Heart right ventricle (tissue), 16 donors: ENCODE results near the gene MCL1. TPM values are rescaled to one million over a fixed set of nuclear protein-coding genes. Genes with fewer than 3 reads are reported as not detected.
A peak's percentile ranks its signal among the peaks of the same experiment; 100 is the strongest.
"Not testable (repeated sequence)": the region's sequence is repeated elsewhere in the genome, so short reads cannot be mapped to it uniquely, and the experiment has no call there.

Experiments used
- ATAC-seq, 8 donors: fragments of 200-7000 bp; cut with Tn5 transposase; one replicate each; pipeline ENCODE4 v1.9.1; 2020; ENCODE audit warnings: mild to moderate bottlenecking in 8 of 8, moderate library complexity in 8 of 8, moderate number of reproducible peaks in 1 of 8
- DNase-seq, 2 donors: peaks; one replicate each; pipeline ENCODE4 v3.0.0-alpha.2; 2020
- H3K27ac ChIP-seq, 10 donors: fragments of 200-600 bp; sonication (generic) in 2 of 10; one replicate each; pipeline versions ENCODE4 v1.5.0 to v1.8.0; 2020 to 2022; ENCODE audit warnings: mild to moderate bottlenecking in 3 of 10
- H3K27me3 ChIP-seq, 7 donors: fragments of 200-600 bp; one replicate each; pipeline ENCODE4 v1.8.0; 2021 to 2022; ENCODE audit warnings: mild to moderate bottlenecking in 2 of 7
- H3K36me3 ChIP-seq, 9 donors: fragments of 200-600 bp; sonication (generic) in 1 of 9; one replicate each; pipeline versions ENCODE4 v1.5.0 to v1.8.0; 2020 to 2022; ENCODE audit warnings: mild to moderate bottlenecking in 2 of 9
- H3K4me1 ChIP-seq, 9 donors: fragments of 200-600 bp; sonication (generic) in 1 of 9; one replicate each; pipeline versions ENCODE4 v1.5.0 to v1.8.0; 2020 to 2022; ENCODE audit warnings: mild to moderate bottlenecking in 4 of 9
- H3K4me3 ChIP-seq, 10 donors: fragments of 200-600 bp; sonication (generic) in 2 of 10; one replicate each; pipeline versions ENCODE4 v1.5.0 to v1.8.0; 2020 to 2022; ENCODE audit warnings: mild to moderate bottlenecking in 7 of 10, moderate library complexity in 2 of 10
- H3K9me3 ChIP-seq, 11 donors: fragments of 200-600 bp in 10 of 11; sonication (generic) in 2 of 11; one replicate each; pipeline versions ENCODE4 v1.5.0 to v1.8.0; 2013 to 2022; ENCODE audit warnings: mild to moderate bottlenecking in 2 of 11, control low read depth in 1 of 11, moderate library complexity in 1 of 11
- CTCF ChIP-seq, 9 donors: fragments of 200-600 bp; sonication (generic) in 2 of 9; IDR thresholded peaks; one replicate each; pipeline versions ENCODE4 v1.5.0 to v1.8.0; 2021 to 2022; ENCODE audit warnings: antibody characterized with exemption in 9 of 9, mild to moderate bottlenecking in 5 of 9, moderate library complexity in 1 of 9
- WGBS, 2 donors: extraction: QIAGEN DNeasy Blood & Tissue Kit; methylation state at CpG; one replicate each; pipeline ENCODE4 v1.1.7; 2013; ENCODE audit warnings: inconsistent platforms in 1 of 2; 5-methylcytosine and 5-hydroxymethylcytosine counted together
- intact Hi-C, 10 donors: fragments of 100-400 bp; cut with DNase I; formaldehyde crosslinking; loops; one replicate each; pipeline versions ENCODE4 v1.11.1 to v1.14.2; 2022
- polyA plus RNA-seq, 2 donors: library from polyadenylated mRNA; stranded (reverse); fragments of 200-250 nt; gene quantifications; one replicate each; pipeline ENCODE4 v1.2.3, GENCODE V29; 2013
- total RNA-seq, 10 donors: library from RNA; stranded (reverse); fragmentation: NEBNext Ultra II Directional in 3 of 10; extraction: Animal tissue kit (Norgen Biotek cat#: 25700) in 3 of 10; gene quantifications; one replicate each; pipeline versions ENCODE4 v1.2.1 to v1.2.4, GENCODE V29; 2021 to 2023
- donor health status: Arrhythmogenic right ventricular cardiomyopathy.
- donor health status: ischemic (EF 13 %, LVEDD 7.1; RV severe dilation, severe dysfunction).
- donor health status: healthy with polysubstance abuse.
- donor health status: DM: no; HTN: yes; CAD: no.
- donor health status: DM: no; HTN: no; CAD: no.
- donor health status: ischemic (EF 25% LVEDD 6.9; RV normal size, moderate dysfunction).
- donor health status: ischemic (EF 25% LVEDD 5.7; RV mildly dilated, moderate dysfunction).
- donor health status: healthy.
- donor health status: DM: yes; HTN: yes; CAD: no.
- donor health status: Ischemic cardiomyopathy.
- donor health status: ischemic (EF 35%, LVEDD 5.7; RV mildly dilated, moderate dysfunction).
- donor health status: nonischemic (EF 11% LVEDD 7.7; RV severe dilation, severe dysfunction).
- donor health status: DM: yes; HTN: yes; CAD: no.
- donor health status: PGD.
- donor health status: ischemic (EF 29% LVEDD 5.4; RV normal size, mild dysfunction).
- donor health status: nonischemic (EF 23%, LVEDD 6.1; RV moderate dilation, normal function).

Gene MCL1
- total and polyA plus RNA-seq, 12 donors: 54.3 to 155 (median 115) TPM

- H3K4me1 ChIP-seq: peaks cover 8 to 63% (median 45%) of the 10 kb centered on the region in 9 donors
- no peak overlapping the region for H3K4me3 ChIP-seq
- no peaks in the 10 kb centered on the region for H3K9me3 ChIP-seq
- no peaks in the 10 kb centered on the region for H3K27me3 ChIP-seq
- no peak overlapping the region for H3K27ac ChIP-seq
- WGBS, 2 donors: 76 to 83% methylated on average over 2 of the region's 2 CpGs
- intact Hi-C loops: loop anchor here in 5 of 10 donors (10.0 kb wide), 2 partner anchors 161 to 349 kb away; partner anchors contain the start of gene CERS2 (in 1 of the 5)
- no peak for TF ChIP-seq CTCF (IDR thresholded peaks at IDR 0.05)
- DNase-seq (no peak), ATAC-seq (no peak)
- H3K36me3 ChIP-seq: peaks cover 0 to 65% (median 47%) of the 10 kb centered on the region in 9 donors
These were observed 46.7 kb upstream of the MCL1 start for GRCh38 chr1:150626150-150626549.

- intact Hi-C loops: loop anchor here in 7 of 10 donors (5.0 to 10.0 kb wide), 5 partner anchors 47 to 350 kb away; partner anchors contain the start of genes CERS2 (in 1 of the 7) and MCL1 (in 1 of the 7)
- 92 to 100% methylated on average over 1 of the region's 1 CpG for WGBS, 2 donors
- DNase-seq, H3K4me3 ChIP-seq, ATAC-seq, H3K9me3 ChIP-seq, H3K27me3 ChIP-seq, H3K27ac ChIP-seq: not testable (repeated sequence)
- peaks cover 11 to 68% (median 52%) of the 10 kb centered on the region in 9 donors for H3K4me1 ChIP-seq
- H3K36me3 ChIP-seq: peaks cover 0 to 81% (median 47%) of the 10 kb centered on the region in 9 donors
These were observed 45.1 kb upstream of the MCL1 start for GRCh38 chr1:150624546-150624945.

- DNase-seq, H3K4me3 ChIP-seq, H3K27ac ChIP-seq, ATAC-seq, H3K9me3 ChIP-seq, H3K27me3 ChIP-seq: not testable (repeated sequence)
- intact Hi-C loops: loop anchor here in 7 of 10 donors (5.0 to 10.0 kb wide), 5 partner anchors 47 to 351 kb away; partner anchors contain the start of genes CERS2 (in 1 of the 7) and MCL1 (in 1 of the 7)
- WGBS, 2 donors: 95 to 100% methylated on average over 1 of the region's 1 CpG
- H3K4me1 ChIP-seq: peaks cover 11 to 72% (median 56%) of the 10 kb centered on the region in 9 donors
- peaks cover 0 to 85% (median 47%) of the 10 kb centered on the region in 9 donors for H3K36me3 ChIP-seq
These were observed 44.7 kb upstream of the MCL1 start for GRCh38 chr1:150624134-150624533.

GRCh38 chr1:150622303-150622975 lies 43.0 kb upstream of the MCL1 start:
- Histone ChIP-seq H3K4me3 (no peak overlapping the region), H3K36me3 (peaks cover 0 to 96% (median 49%) of the 10 kb centered on the region in 9 donors), H3K9me3 (no peaks in the 10 kb centered on the region), H3K27ac (peak overlapping the region; percentile 32 to 87 (median 72)), H3K27me3 (no peaks in the 10 kb centered on the region), H3K4me1 (peaks cover 8 to 64% (median 53%) of the 10 kb centered on the region in 9 donors)
- DNase-seq: peak; percentile 34 to 66
- TF ChIP-seq CTCF (IDR thresholded peaks at IDR 0.05): peak in 5 of 9 donors; percentile 7 to 43 (median 13)
- peak in 7 of 8 donors; percentile 36 to 69 (median 61) for ATAC-seq
- 12 to 20% methylated on average over 8 of the region's 8 CpGs for WGBS, 2 donors
- intact Hi-C loops: loop anchor here in 8 of 10 donors (2.0 to 10.0 kb wide), 6 partner anchors 45 to 352 kb away; partner anchors contain the start of genes CERS2 (in 1 of the 8) and MCL1 (in 1 of the 8)

DNA sequence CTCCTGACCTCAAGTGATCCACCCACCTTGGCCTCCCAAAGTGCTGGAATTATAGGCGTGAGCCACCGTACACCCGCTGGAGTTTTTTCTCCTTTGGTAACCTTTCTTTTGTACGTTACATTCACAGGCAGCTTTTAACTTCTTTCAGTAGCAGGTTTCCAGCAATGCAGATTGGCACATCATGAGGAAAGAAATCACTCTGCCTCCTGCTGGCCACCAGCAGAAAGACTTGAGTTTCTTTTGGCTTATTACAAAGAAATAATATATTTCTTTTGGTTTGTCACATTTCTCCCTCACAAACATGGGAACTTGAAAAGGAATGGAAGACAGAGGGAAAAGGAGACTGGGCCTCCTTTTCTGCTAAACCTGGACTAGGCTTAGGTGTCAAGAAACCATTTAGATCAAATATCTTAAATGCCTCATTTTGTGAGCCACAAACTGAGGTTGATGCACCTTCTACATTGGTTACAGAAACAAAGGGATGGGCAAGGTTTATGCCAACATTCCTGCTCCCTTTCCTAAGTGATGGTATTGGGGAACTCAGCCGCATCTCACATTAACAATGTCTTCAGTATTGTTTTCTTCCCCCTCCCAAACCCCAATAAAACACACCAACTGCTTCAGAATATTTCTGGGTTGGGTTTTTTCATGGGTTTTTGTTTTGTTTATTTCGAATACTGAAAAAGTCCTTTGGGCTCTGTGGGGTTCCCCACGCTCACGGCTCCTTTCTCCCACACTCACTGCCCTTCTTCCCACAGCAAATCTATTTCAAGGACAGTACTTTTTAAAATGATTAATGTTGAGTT lies 42.3 kb upstream of the MCL1 start:
- peak; percentile 51 to 80 (median 71) for TF ChIP-seq CTCF (IDR thresholded peaks at IDR 0.05)
- Histone ChIP-seq H3K36me3 (peaks cover 0 to 96% (median 48%) of the 10 kb centered on the region in 9 donors), H3K27ac (peak overlapping the region; percentile 32 to 87 (median 76)), H3K27me3 (no peaks in the 10 kb centered on the region), H3K9me3 (no peaks in the 10 kb centered on the region), H3K4me3 (no peak overlapping the region), H3K4me1 (peaks cover 8 to 57% (median 49%) of the 10 kb centered on the region in 9 donors)
- ATAC-seq (peak in 4 of 8 donors; percentile 27 to 53 (median 38)), DNase-seq (peak in 1 of 2 donors; percentile 57)
- WGBS, 2 donors: 53 to 61% methylated on average over 8 of the region's 8 CpGs
- intact Hi-C loops: loop anchor here in 9 of 10 donors (1.0 to 10.0 kb wide), 8 partner anchors 41 to 353 kb away; partner anchors contain the start of genes CERS2 (in 1 of the 9) and MCL1 (in 1 of the 9)
